ENCODE results near the gene C9orf85. TPM values are rescaled to one million over a fixed set of nuclear protein-coding genes. Genes with fewer than 3 reads are reported as not detected.

The C9orf85 gene
- polyA plus RNA-seq, 2 of the 4 experiments (the other 2 are of a cell fraction) = 15.9 to 24.6 TPM

DNA sequence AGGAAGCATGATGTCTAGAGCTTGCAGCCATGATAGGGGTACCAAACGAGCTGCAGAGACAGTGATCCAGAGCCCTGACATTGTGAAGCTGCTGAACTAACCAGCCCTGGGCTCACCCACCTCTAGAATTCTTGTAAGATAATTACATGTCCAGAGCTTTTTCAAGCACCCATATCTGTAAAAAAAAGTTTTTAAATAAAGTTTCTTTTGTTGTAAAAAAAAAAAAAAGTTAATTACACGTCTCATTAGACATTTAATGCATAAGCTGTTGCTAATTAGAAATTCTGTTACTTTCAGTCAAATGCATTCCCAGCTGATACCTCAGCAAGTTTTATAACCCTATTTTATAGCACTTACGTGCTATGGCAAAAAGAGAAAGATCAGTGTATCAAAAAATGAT is 65.6 kb downstream of the C9orf85 start:
- DNase-seq (ENCODE audit: low read depth in 1 of 2, low spot score in 1 of 2) = no peak
- Histone ChIP-seq H3K4me2 (no peak overlapping the region), H3K4me3 (no peak overlapping the region), H3K27ac (no peak overlapping the region), H3K4me1 (no peaks in the 10 kb centered on the region), H3K9me3 (no peaks in the 10 kb centered on the region)
- TF ChIP-seq MAX (IDR thresholded peaks at IDR 0.05) = no peak
- TF ChIP-seq PHF8 (IDR thresholded peaks at IDR 0.05; ENCODE audit: borderline replicate concordance, low read depth) = no peak
- TF ChIP-seq NR3C1 (IDR thresholded peaks at IDR 0.05) = no peak
- TF ChIP-seq, protein P1, sequence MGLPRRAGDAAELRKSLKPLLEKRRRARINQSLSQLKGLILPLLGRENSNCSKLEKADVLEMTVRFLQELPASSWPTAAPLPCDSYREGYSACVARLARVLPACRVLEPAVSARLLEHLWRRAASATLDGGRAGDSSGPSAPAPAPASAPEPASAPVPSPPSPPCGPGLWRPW (IDR thresholded peaks at IDR 0.05) = no peak
- TF ChIP-seq, protein P2, sequence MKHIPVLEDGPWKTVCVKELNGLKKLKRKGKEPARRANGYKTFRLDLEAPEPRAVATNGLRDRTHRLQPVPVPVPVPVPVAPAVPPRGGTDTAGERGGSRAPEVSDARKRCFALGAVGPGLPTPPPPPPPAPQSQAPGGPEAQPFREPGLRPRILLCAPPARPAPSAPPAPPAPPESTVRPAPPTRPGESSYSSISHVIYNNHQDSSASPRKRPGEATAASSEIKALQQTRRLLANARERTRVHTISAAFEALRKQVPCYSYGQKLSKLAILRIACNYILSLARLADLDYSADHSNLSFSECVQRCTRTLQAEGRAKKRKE (CRISPR knock-in tag; IDR thresholded peaks at IDR 0.05; ENCODE audit: low read depth) = no peak
- TF ChIP-seq, protein P3, sequence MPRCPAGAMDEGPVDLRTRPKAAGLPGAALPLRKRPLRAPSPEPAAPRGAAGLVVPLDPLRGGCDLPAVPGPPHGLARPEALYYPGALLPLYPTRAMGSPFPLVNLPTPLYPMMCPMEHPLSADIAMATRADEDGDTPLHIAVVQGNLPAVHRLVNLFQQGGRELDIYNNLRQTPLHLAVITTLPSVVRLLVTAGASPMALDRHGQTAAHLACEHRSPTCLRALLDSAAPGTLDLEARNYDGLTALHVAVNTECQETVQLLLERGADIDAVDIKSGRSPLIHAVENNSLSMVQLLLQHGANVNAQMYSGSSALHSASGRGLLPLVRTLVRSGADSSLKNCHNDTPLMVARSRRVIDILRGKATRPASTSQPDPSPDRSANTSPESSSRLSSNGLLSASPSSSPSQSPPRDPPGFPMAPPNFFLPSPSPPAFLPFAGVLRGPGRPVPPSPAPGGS (IDR thresholded peaks at IDR 0.05) = no peak
- no peak for TF ChIP-seq ZSCAN20 (CRISPR knock-in tag; IDR thresholded peaks at IDR 0.05)
- TF ChIP-seq POLR2A (IDR thresholded peaks at IDR 0.05; ENCODE audit: low read length) = no peak
- TF ChIP-seq HDAC2 (IDR thresholded peaks at IDR 0.05) = no peak
- no peak for TF ChIP-seq HEYL (CRISPR knock-in tag; IDR thresholded peaks at IDR 0.05)
- no peak for TF ChIP-seq HMGXB4 (CRISPR knock-in tag; IDR thresholded peaks at IDR 0.05; ENCODE audit: borderline replicate concordance)
- no peak for ATAC-seq
- ChIA-PET CTCF (interaction anchor here (0.6 to 1.4 kb wide), 4 partner anchors 9 to 171 kb away, joined by 3 to 4 read pairs (median 4); no protein-coding TSS in a partner anchor), POLR2A (no interaction called here)
- 54% methylated on average over 3 of the region's 3 CpGs for WGBS (ENCODE audit: missing lambda C conversion rate)
- no peak for FAIRE-seq

GRCh38 chr9:71980266-71981190 is 69.1 kb downstream of the C9orf85 start:
- no peak for DNase-seq (ENCODE audit: low read depth in 1 of 2, low spot score in 1 of 2)
- no peak overlapping the region for H3K4me3 ChIP-seq
- no peaks in the 10 kb centered on the region for H3K9me3 ChIP-seq
- ATAC-seq = no peak
- H3K4me2 ChIP-seq = no peak overlapping the region
- TF ChIP-seq HDAC2 (IDR thresholded peaks at IDR 0.05) (no peak), RARB (CRISPR knock-in tag; IDR thresholded peaks at IDR 0.05) (no peak), FOXS1 (CRISPR knock-in tag; IDR thresholded peaks at IDR 0.05) (no peak), HOXB5 (CRISPR knock-in tag; IDR thresholded peaks at IDR 0.05) (no peak), SMC3 (IDR thresholded peaks at IDR 0.05) (no peak), NFE2L2 (conservative IDR thresholded peaks at IDR 0.05; ENCODE audit: low read length) (no peak)
- TF ChIP-seq, protein P2 (CRISPR knock-in tag; IDR thresholded peaks at IDR 0.05; ENCODE audit: low read depth) = no peak
- H3K27ac ChIP-seq = no peak overlapping the region
- 71% methylated on average over 5 of the region's 5 CpGs for WGBS (ENCODE audit: missing lambda C conversion rate)
- H3K4me1 ChIP-seq = no peaks in the 10 kb centered on the region
- FAIRE-seq = no peak
- POLR2A ChIA-PET = no interaction called here
- CTCF ChIA-PET = interaction anchor here (0.7 kb wide), 1 partner anchor 688 kb away, joined by 3 read pairs; no protein-coding TSS in a partner anchor

- no peak for DNase-seq (ENCODE audit: low read depth in 1 of 2, low spot score in 1 of 2)
- POLR2A ChIA-PET = no interaction called here
- Histone ChIP-seq H3K27ac (no peak overlapping the region), H3K9me3 (no peaks in the 10 kb centered on the region), H3K4me1 (no peaks in the 10 kb centered on the region), H3K4me3 (no peak overlapping the region), H3K4me2 (no peak overlapping the region)
- CTCF ChIA-PET = interaction anchor here (0.9 kb wide), 1 partner anchor 163 kb away, joined by 4 read pairs; no protein-coding TSS in a partner anchor
- no peak for ATAC-seq
- no peak for FAIRE-seq
- 86% methylated on average over 2 of the region's 2 CpGs for WGBS (ENCODE audit: missing lambda C conversion rate)
- TF ChIP-seq HOXA7 (CRISPR knock-in tag; IDR thresholded peaks at IDR 0.05) = no peak
- no peak for TF ChIP-seq MAX (IDR thresholded peaks at IDR 0.05)
- no peak for TF ChIP-seq ZFP36 (IDR thresholded peaks at IDR 0.05; ENCODE audit: borderline replicate concordance, partially characterized antibody)
- TF ChIP-seq CBX2 (IDR thresholded peaks at IDR 0.05; ENCODE audit: borderline replicate concordance, low read depth) = no peak
- no peak for TF ChIP-seq HOXB13 (CRISPR knock-in tag; IDR thresholded peaks at IDR 0.05; ENCODE audit: low read depth)
- TF ChIP-seq RARB (CRISPR knock-in tag; IDR thresholded peaks at IDR 0.05) = no peak
- no peak for TF ChIP-seq BHLHE40 (IDR thresholded peaks at IDR 0.05; ENCODE audit: low read depth, low read length)
- no peak for TF ChIP-seq NPAS2 (CRISPR knock-in tag; IDR thresholded peaks at IDR 0.05; ENCODE audit: borderline replicate concordance)
- no peak for TF ChIP-seq GATA3 (IDR thresholded peaks at IDR 0.05; ENCODE audit: borderline replicate concordance)
- no peak for TF ChIP-seq ZC3H11A (IDR thresholded peaks at IDR 0.05)
- no peak for TF ChIP-seq SREBF2 (IDR thresholded peaks at IDR 0.05)
- TF ChIP-seq KDM1A (IDR thresholded peaks at IDR 0.05; ENCODE audit: low read depth) = no peak
- no peak for TF ChIP-seq HMGXB4 (CRISPR knock-in tag; IDR thresholded peaks at IDR 0.05; ENCODE audit: borderline replicate concordance)
These were observed 70.5 kb downstream of the C9orf85 start for GRCh38 chr9:71981944-71982343.
